A549 (cell line): ENCODE results near the gene MEF2C.

ENCODE experiments used
- CHD2 ChIP-seq: fragments of 150-350 bp; IDR thresholded peaks from 2 replicates; pipeline ENCODE4 v1.6.1; 2014; ENCODE audit warnings: low read length; ENCODE audit not compliant: partially characterized antibody
- MYC ChIP-seq: IDR thresholded peaks from 2 replicates; pipeline ENCODE4 v1.6.1; 2012; ENCODE audit warnings: mild to moderate bottlenecking, inconsistent platforms, low read length, improper control_type of control experiment, borderline replicate concordance

GRCh38 chr5:88877826-88878225 lies 5.2 kb downstream of the MEF2C start:
- TF ChIP-seq MYC (no peak), CHD2 (no peak)
